ENCODE measurements around the gene ITGB5. TPM values are rescaled to one million over a fixed set of nuclear protein-coding genes. Genes with fewer than 3 reads are reported as not detected.

Gene ITGB5
- total RNA-seq, 1 experiment from 2014 or later, result 67.2 TPM

GRCh38 chr3:124805671-124806070, 81.5 kb downstream of the ITGB5 start:
- intact Hi-C loops (cut with micrococcal nuclease), result no loop called here
- no TSS peak for BruUV-seq (replicated peaks)
- Histone ChIP-seq H3K9me2 (replicated peaks; ENCODE audit: low read length) (no peaks in the 10 kb centered on the region), H3K79me2 (ENCODE audit: low read length) (no peaks in the 10 kb centered on the region), H3K4me1 (ENCODE audit: insufficient read depth, low read length) (peaks cover 6% of the 10 kb centered on the region), H3K9me3 (ENCODE audit: low read length) (no peaks in the 10 kb centered on the region), H3K4me3 (ENCODE audit: low read length) (no peak overlapping the region), H3K27ac (ENCODE audit: low read length) (no peak overlapping the region), H3K27me3 (ENCODE audit: low read length) (no peaks in the 10 kb centered on the region), H3K36me3 (ENCODE audit: low read depth, low read length) (no peaks in the 10 kb centered on the region; the same call in 1 of the 2 replicates), H3K9ac (ENCODE audit: low read length) (no peak overlapping the region), H4K20me1 (ENCODE audit: low read length) (no peaks in the 10 kb centered on the region), H3F3A (ENCODE audit: low read length, unreplicated experiment) (no peaks in the 10 kb centered on the region), H2AFZ (ENCODE audit: low read length) (no peak overlapping the region), H3K4me2 (ENCODE audit: low read length) (no peak overlapping the region)
- ATAC-seq, result no peak
- DNase-seq, result no peak
- TF ChIP-seq CTCF (conservative IDR thresholded peaks at IDR 0.05; ENCODE audit: low read depth, low read length) (no peak), EZH2 (IDR thresholded peaks at IDR 0.05; ENCODE audit: low read length, unreplicated experiment) (no peak), EZH2phosphoT487 (IDR thresholded peaks at IDR 0.05; ENCODE audit: borderline replicate concordance, low read length) (no peak)
- CTCF ChIA-PET, result no interaction called here
- POLR2A ChIA-PET (ENCODE audit: unreplicated experiment), result no interaction called here

- H3K4me1 ChIP-seq (ENCODE audit: insufficient read depth, low read length), result peaks cover 6% of the 10 kb centered on the region
- no peaks in the 10 kb centered on the region for H3K9me2 ChIP-seq (replicated peaks; ENCODE audit: low read length)
- BruUV-seq (replicated peaks), result no TSS peak
- TF ChIP-seq CTCF (conservative IDR thresholded peaks at IDR 0.05; ENCODE audit: low read depth, low read length), result no peak
- H3K9me3 ChIP-seq (ENCODE audit: low read length), result no peaks in the 10 kb centered on the region
- ChIA-PET CTCF (no interaction called here), POLR2A (ENCODE audit: unreplicated experiment) (no interaction called here)
- H3K79me2 ChIP-seq (ENCODE audit: low read length), result no peaks in the 10 kb centered on the region
- no peak overlapping the region for H3K4me2 ChIP-seq (ENCODE audit: low read length)
- H3F3A ChIP-seq (ENCODE audit: low read length, unreplicated experiment), result no peaks in the 10 kb centered on the region
- H3K9ac ChIP-seq (ENCODE audit: low read length), result no peak overlapping the region
- H3K4me3 ChIP-seq (ENCODE audit: low read length), result no peak overlapping the region
- H3K27ac ChIP-seq (ENCODE audit: low read length), result no peak overlapping the region
- no peak for DNase-seq
- H4K20me1 ChIP-seq (ENCODE audit: low read length), result no peaks in the 10 kb centered on the region
- no peak overlapping the region for H2AFZ ChIP-seq (ENCODE audit: low read length)
- no peak for ATAC-seq
- intact Hi-C loops (cut with micrococcal nuclease), result no loop called here
- H3K27me3 ChIP-seq (ENCODE audit: low read length), result no peaks in the 10 kb centered on the region
- H3K36me3 ChIP-seq (ENCODE audit: low read depth, low read length), result no peaks in the 10 kb centered on the region; the same call in 1 of the 2 replicates
These were observed 82.3 kb downstream of the ITGB5 start for GRCh38 chr3:124804875-124805274.

DNA sequence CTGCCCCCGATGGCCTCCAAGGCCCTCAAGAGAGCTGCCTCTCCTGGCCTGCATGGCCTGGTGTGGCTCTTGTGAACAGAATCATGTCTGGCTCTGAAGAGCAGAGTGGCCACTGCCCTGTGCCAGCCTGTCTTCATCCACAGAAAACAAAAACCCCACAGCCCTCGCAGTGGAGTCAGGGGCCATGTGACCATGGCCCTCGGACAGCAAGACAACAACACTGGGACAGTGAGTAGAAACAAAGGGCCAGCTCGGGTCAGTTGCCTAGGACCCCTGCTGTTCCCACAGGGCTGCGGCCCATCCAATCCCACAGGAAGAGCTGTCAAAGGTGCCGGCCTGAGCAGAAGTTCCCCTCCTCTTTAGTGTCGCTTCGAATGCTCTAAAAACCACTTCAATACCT, 84.5 kb downstream of the ITGB5 start:
- Histone ChIP-seq H3K4me1 (ENCODE audit: insufficient read depth, low read length) (no peaks in the 10 kb centered on the region), H3K79me2 (ENCODE audit: low read length) (no peaks in the 10 kb centered on the region), H3K9me2 (replicated peaks; ENCODE audit: low read length) (no peaks in the 10 kb centered on the region), H4K20me1 (ENCODE audit: low read length) (no peaks in the 10 kb centered on the region), H3K27ac (ENCODE audit: low read length) (no peak overlapping the region), H2AFZ (ENCODE audit: low read length) (no peak overlapping the region), H3K36me3 (ENCODE audit: low read depth, low read length) (no peaks in the 10 kb centered on the region; the same call in 1 of the 2 replicates), H3K9ac (ENCODE audit: low read length) (no peak overlapping the region), H3K27me3 (ENCODE audit: low read length) (no peaks in the 10 kb centered on the region), H3K4me2 (ENCODE audit: low read length) (no peak overlapping the region), H3K4me3 (ENCODE audit: low read length) (no peak overlapping the region), H3K9me3 (ENCODE audit: low read length) (no peaks in the 10 kb centered on the region), H3F3A (ENCODE audit: low read length, unreplicated experiment) (no peaks in the 10 kb centered on the region)
- ChIA-PET POLR2A (ENCODE audit: unreplicated experiment) (no interaction called here), CTCF (no interaction called here)
- TF ChIP-seq CTCF (conservative IDR thresholded peaks at IDR 0.05; ENCODE audit: low read depth, low read length) (no peak), EZH2 (IDR thresholded peaks at IDR 0.05; ENCODE audit: low read length, unreplicated experiment) (no peak), EZH2phosphoT487 (IDR thresholded peaks at IDR 0.05; ENCODE audit: borderline replicate concordance, low read length) (no peak)
- BruUV-seq (replicated peaks), result no TSS peak
- intact Hi-C loops (cut with micrococcal nuclease), result no loop called here
- ATAC-seq (no peak), DNase-seq (no peak)
